ENCODE measurements around the gene TRPM4.

The TRPM4 gene

DNA sequence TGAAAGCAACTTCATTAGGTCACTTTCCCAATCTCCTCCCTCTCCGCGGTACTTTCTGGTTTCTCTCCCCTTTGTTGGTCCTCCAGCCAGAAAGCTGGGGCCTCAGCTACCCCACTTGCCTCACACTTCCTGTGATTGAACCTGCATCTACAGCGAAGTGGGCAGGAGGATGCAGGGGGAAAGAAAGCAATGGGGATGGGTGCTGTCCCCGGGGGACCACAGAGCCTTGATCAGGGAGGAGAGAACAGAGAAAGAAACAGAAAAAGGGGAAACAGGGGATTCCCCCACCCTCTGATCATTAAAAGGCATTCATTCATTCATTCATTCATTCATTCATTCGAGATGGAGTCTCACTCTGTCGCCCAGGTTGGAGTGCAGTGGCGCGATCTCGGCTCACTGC is 74.2 kb downstream of the TRPM4 start:
- no peak for DNase-seq (ENCODE audit: low read depth)

DNA sequence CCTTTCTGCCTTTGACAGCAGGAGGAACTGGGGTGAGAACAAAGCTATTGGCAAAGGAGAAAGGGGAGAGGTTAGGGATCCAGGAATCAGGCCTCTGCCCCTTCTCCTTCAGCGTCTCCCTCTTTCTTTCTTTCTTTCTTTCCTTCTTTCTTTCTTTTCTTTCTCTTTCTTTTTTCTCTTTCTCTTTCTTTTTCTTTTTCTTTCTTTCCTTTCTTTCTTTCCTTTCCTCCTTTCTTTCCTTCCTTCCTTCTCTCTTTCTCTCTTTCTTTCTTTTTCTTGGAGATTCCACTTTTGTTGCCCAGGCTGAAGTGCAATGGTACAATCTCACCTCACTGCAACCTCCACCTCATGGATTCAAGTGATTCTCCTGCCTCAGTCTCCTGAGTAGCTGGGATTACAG is 75.6 kb downstream of the TRPM4 start:
- DNase-seq (ENCODE audit: low read depth), result no peak

DNA sequence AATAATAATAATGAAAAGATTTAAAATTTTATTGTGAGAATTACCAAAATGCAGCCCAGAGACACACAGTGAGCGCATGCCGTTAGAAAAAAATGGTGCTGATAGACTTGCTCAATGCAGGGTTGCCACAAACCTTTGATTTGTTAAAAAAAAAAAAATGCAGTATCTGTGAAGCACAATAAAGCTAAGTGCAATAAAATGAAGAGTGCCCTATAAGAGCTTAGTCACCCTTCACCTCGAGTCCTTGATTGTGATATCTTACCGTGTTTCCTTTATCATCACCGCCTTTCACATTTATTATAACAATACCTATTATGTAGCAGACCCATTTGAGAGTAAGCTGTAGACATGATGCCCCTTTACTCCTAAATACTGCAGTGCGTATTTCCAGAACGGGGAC is 84.2 kb downstream of the TRPM4 start:
- DNase-seq (ENCODE audit: low read depth), result no peak

DNA sequence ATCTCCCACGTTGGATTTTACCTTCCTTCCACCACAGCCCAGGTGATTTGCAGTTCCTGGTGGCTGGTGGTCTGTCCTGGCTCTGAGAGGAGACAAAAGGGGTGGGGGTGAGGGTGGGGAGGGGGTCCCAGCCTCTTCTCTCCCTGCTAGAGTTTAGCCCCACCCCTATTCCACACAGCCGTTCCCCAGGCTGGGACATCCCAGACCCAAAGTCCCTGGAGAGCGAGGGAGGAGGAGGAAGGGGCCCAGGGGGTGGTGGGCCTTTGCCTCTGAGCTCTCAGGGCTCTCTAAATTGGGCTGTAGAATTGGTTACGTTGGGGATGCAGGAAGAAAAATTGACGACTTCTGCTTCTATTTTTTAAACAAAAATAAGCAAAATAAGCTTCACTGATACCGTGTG is 85.5 kb downstream of the TRPM4 start:
- no peak for DNase-seq (ENCODE audit: low read depth)

DNA sequence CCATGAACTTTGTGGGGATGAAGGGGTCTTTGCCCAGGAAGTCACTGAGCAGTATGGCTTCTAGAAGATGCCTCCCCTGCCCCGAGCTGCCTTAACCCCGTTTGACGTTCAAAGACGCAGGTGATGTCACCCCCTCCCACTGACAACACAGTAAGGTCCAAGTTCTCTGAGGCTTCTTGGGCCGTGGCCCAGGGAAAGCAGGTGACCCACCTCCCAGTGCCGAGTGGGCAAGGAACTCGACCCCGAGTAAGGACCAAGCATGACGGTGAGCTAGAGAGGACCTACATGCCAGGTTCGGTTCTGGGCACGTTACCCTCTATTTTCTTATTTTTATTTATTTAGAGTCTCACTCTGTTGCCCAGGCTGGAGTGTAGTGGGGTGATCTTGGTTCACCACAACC is 86.1 kb downstream of the TRPM4 start:
- no peak for DNase-seq (ENCODE audit: low read depth)

DNA sequence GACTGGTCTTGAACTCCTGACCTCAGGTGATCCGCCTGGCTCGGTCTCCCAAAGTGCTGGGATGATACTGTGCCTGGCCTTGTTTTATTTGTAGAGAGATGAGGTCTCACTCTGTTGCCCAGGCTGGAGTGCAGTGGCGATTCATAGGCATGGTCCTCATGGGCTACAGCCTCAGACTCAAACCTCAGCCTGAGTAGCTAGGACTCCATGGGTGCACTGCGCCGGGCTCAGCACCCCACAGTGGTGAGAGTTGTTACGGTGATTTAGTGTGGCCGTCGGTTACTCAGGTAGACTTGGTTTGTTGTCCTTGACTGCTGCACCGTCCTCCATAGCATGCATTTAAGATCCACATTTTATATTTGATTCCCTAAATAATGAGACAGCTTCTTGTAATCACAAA is 86.7 kb downstream of the TRPM4 start:
- no peak for DNase-seq (ENCODE audit: low read depth)

DNA sequence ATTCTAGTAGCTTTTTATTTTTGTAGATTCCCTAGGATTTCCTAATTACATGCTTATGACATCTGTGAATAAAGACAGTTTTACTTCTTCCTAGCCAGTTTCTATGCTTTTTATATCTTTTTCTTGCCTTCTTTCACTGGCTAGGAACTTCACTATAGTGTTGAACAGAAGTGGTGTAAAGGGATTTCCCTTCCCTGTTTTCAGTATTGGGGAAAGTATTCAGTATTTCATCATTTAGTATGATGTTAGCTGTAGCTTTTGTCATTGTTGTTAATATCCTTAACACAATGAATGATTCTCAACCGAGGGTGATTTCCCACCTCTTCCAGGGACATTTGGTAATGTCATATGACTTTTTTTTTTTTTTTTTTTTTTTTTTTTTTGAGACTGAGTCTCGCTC is 90.1 kb downstream of the TRPM4 start:
- DNase-seq (ENCODE audit: low read depth), result no peak

DNA sequence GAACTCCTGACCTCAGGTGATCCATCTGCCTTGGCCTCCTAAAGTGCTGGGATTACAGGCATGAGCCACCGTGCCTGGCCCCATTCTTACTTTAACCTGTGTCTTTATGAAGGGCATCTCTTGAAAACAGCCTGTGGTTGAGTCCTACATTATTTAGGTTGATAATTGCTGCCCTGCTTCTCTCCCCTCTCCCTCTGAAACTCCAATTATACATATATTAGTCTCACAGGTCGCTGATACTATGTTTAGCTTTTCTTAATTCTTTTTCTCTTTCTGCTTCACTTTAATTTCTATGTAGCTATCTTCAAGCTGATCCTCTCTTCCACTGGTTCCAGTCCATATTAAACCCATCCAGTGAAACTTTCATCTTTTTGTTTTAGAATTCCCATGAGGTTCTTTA is 92.3 kb downstream of the TRPM4 start:
- no peak for DNase-seq (ENCODE audit: low read depth)

DNA sequence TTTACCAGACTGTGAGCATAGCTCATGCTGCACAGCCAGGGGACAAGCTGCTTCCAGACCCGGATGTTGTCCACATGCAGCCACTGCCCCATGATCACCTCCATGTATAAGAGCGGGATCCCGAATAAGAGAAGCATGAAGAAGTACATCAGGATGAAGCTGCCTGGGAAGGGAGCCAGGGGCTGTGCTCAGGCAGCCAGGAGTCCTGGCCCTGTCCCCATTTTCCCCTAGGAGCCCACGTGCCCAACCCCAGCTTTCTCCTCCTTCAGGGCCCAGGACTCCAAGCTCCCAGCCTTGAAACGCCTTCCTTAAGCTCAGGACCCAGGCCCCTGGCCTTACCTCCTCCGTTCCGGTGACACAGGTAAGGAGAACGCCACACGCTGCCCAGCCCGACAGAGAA is 98.1 kb downstream of the TRPM4 start:
- no peak for DNase-seq (ENCODE audit: low read depth)

DNA sequence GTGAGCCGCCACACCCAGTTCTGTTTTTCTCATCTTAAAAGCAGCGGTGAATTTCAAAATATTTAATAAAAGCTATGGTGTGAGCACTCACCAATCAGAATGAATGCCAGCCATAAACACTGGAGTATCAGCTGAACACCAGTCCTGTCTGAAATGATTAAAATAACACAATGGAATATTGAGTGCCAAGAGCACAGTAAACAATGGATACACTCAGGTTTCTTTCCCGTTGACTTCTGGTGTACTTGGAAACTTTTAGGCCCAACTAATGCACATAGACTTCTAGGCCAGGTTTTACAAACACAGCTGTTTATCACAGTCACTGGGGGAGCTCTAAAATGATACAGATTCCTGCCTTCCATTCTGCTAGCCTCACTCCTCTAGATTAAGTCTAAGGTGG is 99.1 kb downstream of the TRPM4 start:
- DNase-seq (ENCODE audit: low read depth), result no peak
